Tibial nerve (tissue), 4 donors: ENCODE measurements around the gene EBF3.

Experiments used
- EP300 ChIP-seq, 2 donors: sonication (generic); formaldehyde crosslinking; IDR thresholded peaks; one replicate each; pipeline ENCODE4 v1.6.1; 2017; ENCODE audit warnings: antibody characterized with exemption in 2 of 2, mild to moderate bottlenecking in 1 of 2
- POLR2A ChIP-seq, 2 donors: fragments of 450-650 bp; IDR thresholded peaks; one replicate each; pipeline ENCODE4 v1.6.1; 2017; ENCODE audit warnings: antibody characterized with exemption in 2 of 2, mild to moderate bottlenecking in 2 of 2, moderate library complexity in 2 of 2
- TF ChIP-seq, protein P1 (sequence below), 5 experiments: fragments of 200-600 bp in 3 of 5; fragments of 450-650 bp in 2 of 5; sonication (generic) in 3 of 5; IDR thresholded peaks; one replicate each; pipeline ENCODE4 v1.5.1; 2016 to 2019; ENCODE audit warnings: antibody characterized with exemption in 5 of 5, mild to moderate bottlenecking in 3 of 5, moderate library complexity in 2 of 5

DNA sequence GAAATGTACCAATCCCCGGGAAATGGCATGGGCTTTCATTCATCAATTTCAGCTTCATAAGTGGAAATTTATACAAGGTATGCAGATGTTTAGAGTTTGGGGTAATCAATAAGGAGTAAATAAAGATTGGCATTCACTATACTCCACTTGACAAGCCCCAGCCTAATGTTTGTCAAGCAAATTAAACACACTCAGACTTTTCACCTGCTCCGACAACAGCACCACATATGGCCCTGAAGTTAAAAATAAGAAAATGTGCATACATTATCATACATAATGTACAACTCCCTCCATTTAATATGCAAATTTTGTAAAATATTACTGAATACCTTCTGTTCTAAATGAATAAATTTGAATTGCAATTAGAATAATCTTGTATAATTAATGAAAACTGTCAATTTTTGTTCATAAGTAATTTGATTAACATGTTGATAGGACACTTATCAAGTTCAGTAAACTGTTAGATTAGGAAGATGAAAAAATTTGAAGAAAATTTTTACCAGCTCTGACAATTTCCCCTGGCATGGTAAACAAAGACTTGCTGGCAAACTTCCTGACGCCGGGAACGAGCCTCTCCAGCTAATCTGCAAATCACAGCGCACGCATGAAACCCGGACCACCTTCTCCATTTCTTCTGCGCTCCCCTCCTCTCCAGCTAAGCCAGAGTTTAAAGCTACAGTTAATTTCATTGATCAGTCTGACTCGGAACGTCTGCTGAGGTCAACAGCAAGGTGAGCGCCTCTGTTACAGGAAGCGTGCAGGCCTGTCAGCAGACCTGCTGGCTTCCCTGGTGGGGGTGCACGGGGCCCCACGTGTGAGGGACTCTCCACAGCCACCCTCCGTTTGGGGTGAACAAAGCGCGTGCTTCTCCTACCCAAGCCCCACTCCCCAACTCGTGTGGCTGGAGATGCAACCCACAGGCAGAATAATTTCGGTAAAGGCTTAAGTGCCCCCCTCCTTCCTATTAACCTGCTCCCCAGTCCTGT lies 70.7 kb downstream of the EBF3 start:
- TF ChIP-seq, protein P1, sequence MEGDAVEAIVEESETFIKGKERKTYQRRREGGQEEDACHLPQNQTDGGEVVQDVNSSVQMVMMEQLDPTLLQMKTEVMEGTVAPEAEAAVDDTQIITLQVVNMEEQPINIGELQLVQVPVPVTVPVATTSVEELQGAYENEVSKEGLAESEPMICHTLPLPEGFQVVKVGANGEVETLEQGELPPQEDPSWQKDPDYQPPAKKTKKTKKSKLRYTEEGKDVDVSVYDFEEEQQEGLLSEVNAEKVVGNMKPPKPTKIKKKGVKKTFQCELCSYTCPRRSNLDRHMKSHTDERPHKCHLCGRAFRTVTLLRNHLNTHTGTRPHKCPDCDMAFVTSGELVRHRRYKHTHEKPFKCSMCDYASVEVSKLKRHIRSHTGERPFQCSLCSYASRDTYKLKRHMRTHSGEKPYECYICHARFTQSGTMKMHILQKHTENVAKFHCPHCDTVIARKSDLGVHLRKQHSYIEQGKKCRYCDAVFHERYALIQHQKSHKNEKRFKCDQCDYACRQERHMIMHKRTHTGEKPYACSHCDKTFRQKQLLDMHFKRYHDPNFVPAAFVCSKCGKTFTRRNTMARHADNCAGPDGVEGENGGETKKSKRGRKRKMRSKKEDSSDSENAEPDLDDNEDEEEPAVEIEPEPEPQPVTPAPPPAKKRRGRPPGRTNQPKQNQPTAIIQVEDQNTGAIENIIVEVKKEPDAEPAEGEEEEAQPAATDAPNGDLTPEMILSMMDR (IDR thresholded peaks at IDR 0.05): no peak
- no peak for TF ChIP-seq POLR2A (IDR thresholded peaks at IDR 0.05)
- TF ChIP-seq EP300 (IDR thresholded peaks at IDR 0.05): no peak
